GM18873 (cell line): ENCODE results near the gene SPINT2.
"Not testable (repeated sequence)": the region's sequence is repeated elsewhere in the genome, so short reads cannot be mapped to it uniquely, and the experiment has no call there.

Source experiments
- ATAC-seq: cut with Tn5 transposase; IDR thresholded peaks from one replicate; pipeline ENCODE4 v1.9.1; 2021; ENCODE audit warnings: mild to moderate bottlenecking, moderate library complexity, moderate number of reproducible peaks; ENCODE audit not compliant: unreplicated experiment, low FRiP score

Gene SPINT2

GRCh38 chr19:38264486-38265212 is at the start of gene SPINT2:
Gene SPINT2, plus strand, starts transcription at chr19:38264573. Its CDS starts 320 bp downstream, at chr19:38264893.
- no peak for ATAC-seq

GRCh38 chr19:38216785-38217641 is 47.4 kb upstream of the SPINT2 start:
- no peak for ATAC-seq

GRCh38 chr19:38218204-38218603 is 46.2 kb upstream of the SPINT2 start:
- ATAC-seq: no peak

- no peak for ATAC-seq
Measured at GRCh38 chr19:38219221-38219620, 45.2 kb upstream of the SPINT2 start.

- ATAC-seq: no peak
Measured at GRCh38 chr19:38221421-38221820, 43.0 kb upstream of the SPINT2 start.

GRCh38 chr19:38221919-38222830 is 42.2 kb upstream of the SPINT2 start:
- no peak for ATAC-seq

GRCh38 chr19:38223119-38223523 is 41.3 kb upstream of the SPINT2 start:
- no peak for ATAC-seq

- no peak for ATAC-seq
Measured at GRCh38 chr19:38223617-38224013, 40.8 kb upstream of the SPINT2 start.

GRCh38 chr19:38224014-38224862 is 40.1 kb upstream of the SPINT2 start, which contains the start of gene DPF1:
Gene DPF1, minus strand, starts transcription at chr19:38224222. Its CDS starts 80 bp downstream, at chr19:38224142.
- ATAC-seq: no peak

GRCh38 chr19:38224863-38225218 is 39.5 kb upstream of the SPINT2 start:
- not testable (repeated sequence) for ATAC-seq

- ATAC-seq: no peak
Measured at GRCh38 chr19:38227287-38228004, 36.9 kb upstream of the SPINT2 start.

GRCh38 chr19:38228005-38228377 is 36.4 kb upstream of the SPINT2 start:
- ATAC-seq: no peak

GRCh38 chr19:38228491-38229439 is 35.6 kb upstream of the SPINT2 start:
- ATAC-seq: no peak

GRCh38 chr19:38229585-38230073 is 34.7 kb upstream of the SPINT2 start:
- ATAC-seq: no peak

GRCh38 chr19:38230506-38231133 is 33.8 kb upstream of the SPINT2 start:
- ATAC-seq: not testable (repeated sequence)

GRCh38 chr19:38231918-38232317 is 32.5 kb upstream of the SPINT2 start:
- ATAC-seq: no peak

- ATAC-seq: no peak
Measured at GRCh38 chr19:38233740-38234251, 30.6 kb upstream of the SPINT2 start.
